GM18505 (cell line): ENCODE data around the gene IRF8.

ENCODE experiments used
- ATAC-seq: cut with Tn5 transposase; IDR thresholded peaks from one replicate; pipeline ENCODE4 v1.9.1; 2021; ENCODE audit not compliant: unreplicated experiment
- POLR2A ChIP-seq: IDR thresholded peaks from 4 replicates; pipeline ENCODE4 v1.6.1; 2011; ENCODE audit warnings: borderline replicate concordance; ENCODE audit not compliant: insufficient read depth, insufficient read length; ENCODE audit errors: extremely low read depth

IRF8 gene

GRCh38 chr16:85952197-85952596, 53.2 kb downstream of the IRF8 start:
- TF ChIP-seq POLR2A = no peak
- no peak for ATAC-seq

- TF ChIP-seq POLR2A = no peak
- ATAC-seq = no peak
Observed at GRCh38 chr16:85952811-85953210, 53.8 kb downstream of the IRF8 start.

- TF ChIP-seq POLR2A = no peak
- peak; percentile 35 for ATAC-seq
Observed at GRCh38 chr16:85954927-85955519, 56.1 kb downstream of the IRF8 start.

- peak; percentile 51 for ATAC-seq
- TF ChIP-seq POLR2A = no peak
Observed at GRCh38 chr16:85955566-85955965, 56.6 kb downstream of the IRF8 start.

- no peak for ATAC-seq
- no peak for TF ChIP-seq POLR2A
Observed at GRCh38 chr16:85956426-85956825, 57.5 kb downstream of the IRF8 start.

- ATAC-seq = no peak
- no peak for TF ChIP-seq POLR2A
Observed at GRCh38 chr16:85958731-85959130, 59.8 kb downstream of the IRF8 start.

- no peak for ATAC-seq
Observed at GRCh38 chr16:85959686-85960085, 60.7 kb downstream of the IRF8 start.

GRCh38 chr16:85960486-85961046, 61.6 kb downstream of the IRF8 start:
- no peak for TF ChIP-seq POLR2A
- ATAC-seq = no peak

More at GRCh38 chr16:85959686-85960085, 60.7 kb downstream of the IRF8 start:
- no peak for TF ChIP-seq POLR2A

- ATAC-seq = no peak
- no peak for TF ChIP-seq POLR2A
Observed at GRCh38 chr16:85961988-85962915, 63.3 kb downstream of the IRF8 start.

- no peak for ATAC-seq
- no peak for TF ChIP-seq POLR2A
Observed at GRCh38 chr16:85963753-85964285, 64.9 kb downstream of the IRF8 start.

GRCh38 chr16:85965125-85965524, 66.2 kb downstream of the IRF8 start:
- no peak for ATAC-seq
- TF ChIP-seq POLR2A = no peak

GRCh38 chr16:85967111-85967510, 68.1 kb downstream of the IRF8 start:
- no peak for ATAC-seq
- no peak for TF ChIP-seq POLR2A
